ENCODE results near the gene AUH. TPM values are rescaled to one million over a fixed set of nuclear protein-coding genes. Genes with fewer than 3 reads are reported as not detected.

AUH gene
- total RNA-seq, 2 experiments from 2014 or later = 16.9 to 24.5 TPM

DNA sequence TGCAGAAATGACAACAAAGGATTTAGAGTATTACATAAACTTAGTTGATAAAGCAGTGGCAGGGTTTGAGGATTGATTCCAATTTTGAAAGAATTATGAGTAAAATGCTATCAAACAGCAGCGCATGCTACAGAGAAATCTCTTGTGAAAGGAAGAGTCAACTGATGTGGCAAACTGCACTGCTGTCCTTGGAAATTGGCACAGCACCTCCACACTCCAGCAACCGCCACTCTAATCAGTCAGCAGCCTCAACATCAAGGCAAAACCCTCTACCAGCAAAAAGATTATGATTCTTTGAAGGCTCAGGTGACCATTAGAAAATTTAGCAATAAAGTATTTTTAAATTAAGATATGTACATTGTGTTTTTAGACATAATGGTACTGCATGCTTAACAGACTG lies 66.4 kb downstream of the AUH start:
- Histone ChIP-seq H3K4me1 (ENCODE audit: insufficient read depth, low read length, poor library complexity, severe bottlenecking) (peaks cover 15% of the 10 kb centered on the region), H3K9me3 (ENCODE audit: low read length) (no peaks in the 10 kb centered on the region), H2AFZ (ENCODE audit: low read length) (no peak overlapping the region), H3K27ac (ENCODE audit: low read depth, low read length, poor library complexity, severe bottlenecking) (no peak overlapping the region), H4K20me1 (ENCODE audit: insufficient read depth, low read length) (no peaks in the 10 kb centered on the region), H3K9me2 (ENCODE audit: insufficient read depth, low read length) (no peaks in the 10 kb centered on the region), H3K79me2 (ENCODE audit: insufficient read depth, low read depth, low read length) (no peaks in the 10 kb centered on the region), H3K4me2 (ENCODE audit: low read length) (no peak overlapping the region), H3K36me3 (ENCODE audit: insufficient read depth, low read length) (peaks cover 43% of the 10 kb centered on the region), H3K4me3 (ENCODE audit: low read depth, low read length, poor library complexity, severe bottlenecking) (no peak overlapping the region)
- intact Hi-C loops (cut with micrococcal nuclease; ENCODE audit: unreplicated experiment) = no loop called here
- ChIA-PET POLR2A (no interaction called here), CTCF (ENCODE audit: unreplicated experiment) (no interaction called here)
- no TSS peak for BruUV-seq (replicated peaks)
- no peak for TF ChIP-seq EZH2phosphoT487 (IDR thresholded peaks at IDR 0.05; ENCODE audit: borderline replicate concordance, low read depth, low read length)
- TF ChIP-seq, protein P1, sequence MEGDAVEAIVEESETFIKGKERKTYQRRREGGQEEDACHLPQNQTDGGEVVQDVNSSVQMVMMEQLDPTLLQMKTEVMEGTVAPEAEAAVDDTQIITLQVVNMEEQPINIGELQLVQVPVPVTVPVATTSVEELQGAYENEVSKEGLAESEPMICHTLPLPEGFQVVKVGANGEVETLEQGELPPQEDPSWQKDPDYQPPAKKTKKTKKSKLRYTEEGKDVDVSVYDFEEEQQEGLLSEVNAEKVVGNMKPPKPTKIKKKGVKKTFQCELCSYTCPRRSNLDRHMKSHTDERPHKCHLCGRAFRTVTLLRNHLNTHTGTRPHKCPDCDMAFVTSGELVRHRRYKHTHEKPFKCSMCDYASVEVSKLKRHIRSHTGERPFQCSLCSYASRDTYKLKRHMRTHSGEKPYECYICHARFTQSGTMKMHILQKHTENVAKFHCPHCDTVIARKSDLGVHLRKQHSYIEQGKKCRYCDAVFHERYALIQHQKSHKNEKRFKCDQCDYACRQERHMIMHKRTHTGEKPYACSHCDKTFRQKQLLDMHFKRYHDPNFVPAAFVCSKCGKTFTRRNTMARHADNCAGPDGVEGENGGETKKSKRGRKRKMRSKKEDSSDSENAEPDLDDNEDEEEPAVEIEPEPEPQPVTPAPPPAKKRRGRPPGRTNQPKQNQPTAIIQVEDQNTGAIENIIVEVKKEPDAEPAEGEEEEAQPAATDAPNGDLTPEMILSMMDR (conservative IDR thresholded peaks at IDR 0.05; ENCODE audit: low read length) = no peak
- no peak for DNase-seq (ENCODE audit: low spot score)

DNA sequence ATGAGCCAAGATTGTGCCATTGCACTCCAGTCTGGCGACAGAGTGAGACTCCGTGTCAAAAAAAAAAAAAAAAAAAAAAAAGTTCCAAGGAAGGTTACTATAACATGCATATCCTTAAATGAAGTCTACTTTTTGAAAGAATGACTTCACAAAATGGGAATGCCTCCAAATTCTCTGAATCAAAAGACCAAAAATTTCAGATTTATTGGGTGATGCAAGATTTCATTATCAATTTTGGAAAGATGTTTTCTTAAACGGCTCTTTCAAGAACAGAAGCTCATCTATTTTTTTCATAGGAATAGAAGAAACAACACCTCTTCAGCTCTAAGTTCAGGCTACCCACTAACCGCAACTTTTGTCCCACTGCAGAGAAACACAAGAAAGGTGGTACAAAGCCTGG lies 69.9 kb downstream of the AUH start:
- Histone ChIP-seq H3K4me3 (ENCODE audit: low read depth, low read length, poor library complexity, severe bottlenecking) (no peak overlapping the region), H3K79me2 (ENCODE audit: insufficient read depth, low read depth, low read length) (no peaks in the 10 kb centered on the region), H3K36me3 (ENCODE audit: insufficient read depth, low read length) (peaks cover 36% of the 10 kb centered on the region), H4K20me1 (ENCODE audit: insufficient read depth, low read length) (no peaks in the 10 kb centered on the region), H3K4me1 (ENCODE audit: insufficient read depth, low read length, poor library complexity, severe bottlenecking) (peaks cover 13% of the 10 kb centered on the region), H3K9me3 (ENCODE audit: low read length) (no peaks in the 10 kb centered on the region), H3K4me2 (ENCODE audit: low read length) (no peak overlapping the region), H2AFZ (ENCODE audit: low read length) (no peak overlapping the region), H3K27ac (ENCODE audit: low read depth, low read length, poor library complexity, severe bottlenecking) (no peak overlapping the region), H3K9me2 (ENCODE audit: insufficient read depth, low read length) (no peaks in the 10 kb centered on the region)
- DNase-seq (ENCODE audit: low spot score) = no peak
- TF ChIP-seq, protein P1 (conservative IDR thresholded peaks at IDR 0.05; ENCODE audit: low read length) = no peak
- no peak for TF ChIP-seq EZH2phosphoT487 (IDR thresholded peaks at IDR 0.05; ENCODE audit: borderline replicate concordance, low read depth, low read length)
- BruUV-seq (replicated peaks) = no TSS peak
- ChIA-PET CTCF (ENCODE audit: unreplicated experiment) (no interaction called here), POLR2A (no interaction called here)
- intact Hi-C loops (cut with micrococcal nuclease; ENCODE audit: unreplicated experiment) = no loop called here

DNA sequence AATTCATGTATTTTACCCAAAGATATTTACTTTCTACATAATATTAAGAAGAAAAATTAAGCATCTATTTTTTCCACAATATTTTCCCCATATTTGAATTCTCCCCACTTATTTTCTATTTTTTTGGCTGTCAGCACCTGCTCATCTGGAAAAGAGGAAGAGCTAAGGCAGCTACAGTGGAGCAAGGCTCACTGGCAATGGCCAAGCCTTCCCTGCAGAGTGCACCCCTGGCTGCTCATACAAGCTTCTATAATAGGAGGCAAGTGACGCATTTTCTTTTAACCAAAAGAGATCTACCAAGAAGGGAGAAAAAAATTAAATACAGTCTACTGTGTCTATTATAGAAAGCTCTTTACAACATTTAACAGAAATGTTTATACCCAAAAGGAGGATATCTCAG lies 72.5 kb downstream of the AUH start:
- Histone ChIP-seq H4K20me1 (ENCODE audit: insufficient read depth, low read length) (no peaks in the 10 kb centered on the region), H3K4me2 (ENCODE audit: low read length) (no peak overlapping the region), H3K4me3 (ENCODE audit: low read depth, low read length, poor library complexity, severe bottlenecking) (no peak overlapping the region), H3K79me2 (ENCODE audit: insufficient read depth, low read depth, low read length) (no peaks in the 10 kb centered on the region), H2AFZ (ENCODE audit: low read length) (no peak overlapping the region), H3K36me3 (ENCODE audit: insufficient read depth, low read length) (peaks cover 17% of the 10 kb centered on the region; the same call in 1 of the 2 replicates), H3K27ac (ENCODE audit: low read depth, low read length, poor library complexity, severe bottlenecking) (no peak overlapping the region), H3K9me2 (ENCODE audit: insufficient read depth, low read length) (no peaks in the 10 kb centered on the region), H3K4me1 (ENCODE audit: insufficient read depth, low read length, poor library complexity, severe bottlenecking) (no peaks in the 10 kb centered on the region), H3K9me3 (ENCODE audit: low read length) (no peaks in the 10 kb centered on the region)
- intact Hi-C loops (cut with micrococcal nuclease; ENCODE audit: unreplicated experiment) = no loop called here
- CTCF ChIA-PET (ENCODE audit: unreplicated experiment) = no interaction called here
- peak; percentile 15 for DNase-seq (ENCODE audit: low spot score)
- TF ChIP-seq, protein P1 (conservative IDR thresholded peaks at IDR 0.05; ENCODE audit: low read length) = no peak
- no peak for TF ChIP-seq EZH2phosphoT487 (IDR thresholded peaks at IDR 0.05; ENCODE audit: borderline replicate concordance, low read depth, low read length)
- no TSS peak for BruUV-seq (replicated peaks)
- POLR2A ChIA-PET = interaction anchor here (0.6 to 1.0 kb wide), 2 partner anchors 154 to 399 kb away, joined by 3 read pairs; no protein-coding TSS in a partner anchor
